Duodenal mucosa (tissue), 2 donors: ENCODE data around the gene NOL7.

Experiments used
- H3K27ac ChIP-seq: one replicate; pipeline ENCODE4 v1.7.0; 2013; ENCODE audit warnings: low read depth, low read length
- H3K27me3 ChIP-seq, 2 donors: one replicate each; pipeline ENCODE4 v1.7.0; 2013; ENCODE audit warnings: low read length in 2 of 2, control low read depth in 1 of 2; ENCODE audit not compliant: insufficient read depth in 2 of 2, control insufficient read depth in 1 of 2
- H3K36me3 ChIP-seq, 2 donors: one replicate each; pipeline ENCODE4 v1.7.0; 2013; ENCODE audit warnings: low read length in 2 of 2, control low read depth in 1 of 2; ENCODE audit not compliant: insufficient read depth in 2 of 2, control insufficient read depth in 1 of 2
- H3K4me1 ChIP-seq, 2 donors: one replicate each; pipeline ENCODE4 v1.7.0; 2013; ENCODE audit warnings: low read length in 2 of 2, control low read depth in 1 of 2; ENCODE audit not compliant: insufficient read depth in 2 of 2, control insufficient read depth in 1 of 2
- H3K4me3 ChIP-seq, 2 donors: one replicate each; pipeline ENCODE4 v1.7.0; 2013; ENCODE audit warnings: low read length in 2 of 2, low read depth in 1 of 2
- H3K9ac ChIP-seq, 2 donors: one replicate each; pipeline ENCODE4 v1.7.0; 2013; ENCODE audit warnings: low read length in 2 of 2, low read depth in 1 of 2
- H3K9me3 ChIP-seq, 2 donors: one replicate each; pipeline ENCODE4 v1.7.0; 2013; ENCODE audit warnings: low read length in 2 of 2, control low read depth in 1 of 2; ENCODE audit not compliant: control insufficient read depth in 1 of 2

The NOL7 gene

GRCh38 chr6:13593720-13594119 is 21.4 kb upstream of the NOL7 start:
- Histone ChIP-seq H3K4me1 (no peaks in the 10 kb centered on the region), H3K4me3 (no peak overlapping the region), H3K27me3 (no peaks in the 10 kb centered on the region), H3K36me3 (peaks cover 24 to 49% of the 10 kb centered on the region in 2 donors), H3K9me3 (no peaks in the 10 kb centered on the region), H3K27ac (no peak overlapping the region), H3K9ac (no peak overlapping the region)

GRCh38 chr6:13597073-13597472 is 18.1 kb upstream of the NOL7 start:
- H3K36me3 ChIP-seq = peaks cover 21 to 58% of the 10 kb centered on the region in 2 donors
- H3K9ac ChIP-seq = no peak overlapping the region

GRCh38 chr6:13600036-13600435 is 15.1 kb upstream of the NOL7 start:
- no peaks in the 10 kb centered on the region for H3K9me3 ChIP-seq
- H3K36me3 ChIP-seq = peaks cover 14 to 45% of the 10 kb centered on the region in 2 donors
- no peak overlapping the region for H3K4me3 ChIP-seq
- no peaks in the 10 kb centered on the region for H3K4me1 ChIP-seq
- no peak overlapping the region for H3K9ac ChIP-seq
- no peak overlapping the region for H3K27ac ChIP-seq
- no peaks in the 10 kb centered on the region for H3K27me3 ChIP-seq

More at GRCh38 chr6:13597073-13597472, 18.1 kb upstream of the NOL7 start:
- Histone ChIP-seq H3K27ac (no peak overlapping the region), H3K4me3 (no peak overlapping the region), H3K4me1 (no peaks in the 10 kb centered on the region), H3K27me3 (no peaks in the 10 kb centered on the region), H3K9me3 (no peaks in the 10 kb centered on the region)

GRCh38 chr6:13604135-13604534 is 11.0 kb upstream of the NOL7 start:
- no peak overlapping the region for H3K4me3 ChIP-seq
- no peak overlapping the region for H3K27ac ChIP-seq
- H3K9me3 ChIP-seq = no peaks in the 10 kb centered on the region
- no peak overlapping the region for H3K9ac ChIP-seq
- H3K4me1 ChIP-seq = no peaks in the 10 kb centered on the region
- H3K27me3 ChIP-seq = no peaks in the 10 kb centered on the region
- peaks cover 0 to 26% of the 10 kb centered on the region in 2 donors for H3K36me3 ChIP-seq

- H3K36me3 ChIP-seq = peaks cover 0 to 26% of the 10 kb centered on the region in 2 donors
- no peaks in the 10 kb centered on the region for H3K9me3 ChIP-seq
- H3K4me3 ChIP-seq = no peak overlapping the region
- no peaks in the 10 kb centered on the region for H3K27me3 ChIP-seq
- H3K27ac ChIP-seq = no peak overlapping the region
- no peaks in the 10 kb centered on the region for H3K4me1 ChIP-seq
- H3K9ac ChIP-seq = no peak overlapping the region
Observed at GRCh38 chr6:13604546-13605416, 10.4 kb upstream of the NOL7 start.

- peaks cover 0 to 22% of the 10 kb centered on the region in 2 donors for H3K36me3 ChIP-seq
- H3K27ac ChIP-seq = no peak overlapping the region
- H3K9me3 ChIP-seq = no peaks in the 10 kb centered on the region
- no peaks in the 10 kb centered on the region for H3K4me1 ChIP-seq
- H3K27me3 ChIP-seq = no peaks in the 10 kb centered on the region
- no peak overlapping the region for H3K9ac ChIP-seq
- no peak overlapping the region for H3K4me3 ChIP-seq
Observed at GRCh38 chr6:13605634-13606033, 9.5 kb upstream of the NOL7 start.

- H3K9ac ChIP-seq = no peak overlapping the region
- peaks cover 20 to 21% of the 10 kb centered on the region in 2 donors for H3K4me1 ChIP-seq
- no peaks in the 10 kb centered on the region for H3K36me3 ChIP-seq
- no peak overlapping the region for H3K27ac ChIP-seq
- no peaks in the 10 kb centered on the region for H3K9me3 ChIP-seq
- no peak overlapping the region for H3K4me3 ChIP-seq
- no peaks in the 10 kb centered on the region for H3K27me3 ChIP-seq
Observed at GRCh38 chr6:13611715-13612114, 3.4 kb upstream of the NOL7 start.

- no peak overlapping the region for H3K9ac ChIP-seq
- no peak overlapping the region for H3K27ac ChIP-seq
- peaks cover 22 to 26% of the 10 kb centered on the region in 2 donors for H3K4me1 ChIP-seq
- H3K36me3 ChIP-seq = peaks cover 7 to 10% of the 10 kb centered on the region in 2 donors
- no peak overlapping the region for H3K4me3 ChIP-seq
- H3K9me3 ChIP-seq = no peaks in the 10 kb centered on the region
- H3K27me3 ChIP-seq = no peaks in the 10 kb centered on the region
Observed at GRCh38 chr6:13613029-13613594, 2.0 kb upstream of the NOL7 start.

GRCh38 chr6:13614126-13614925 is 809 bp upstream of the NOL7 start:
- H3K27ac ChIP-seq = peak overlapping the region; percentile 72

GRCh38 chr6:13615792-13616120 is 621 bp downstream of the NOL7 start:
- Histone ChIP-seq H3K9me3 (no peaks in the 10 kb centered on the region), H3K36me3 (peaks cover 16 to 30% of the 10 kb centered on the region in 2 donors), H3K4me1 (peaks cover 22 to 26% of the 10 kb centered on the region in 2 donors), H3K27me3 (no peaks in the 10 kb centered on the region), H3K27ac (peak overlapping the region; percentile 78), H3K4me3 (peak overlapping the region; percentile 91 to 95), H3K9ac (peak overlapping the region; percentile 80 to 92)

More at GRCh38 chr6:13614126-13614925, 809 bp upstream of the NOL7 start:
- Histone ChIP-seq H3K4me1 (peaks cover 22 to 26% of the 10 kb centered on the region in 2 donors), H3K27me3 (no peaks in the 10 kb centered on the region), H3K9me3 (no peaks in the 10 kb centered on the region), H3K9ac (peak overlapping the region; percentile 80 to 92), H3K36me3 (peaks cover 15 to 16% of the 10 kb centered on the region in 2 donors), H3K4me3 (peak overlapping the region; percentile 91 to 95)
